ENCODE results near the gene FTL.

DNA sequence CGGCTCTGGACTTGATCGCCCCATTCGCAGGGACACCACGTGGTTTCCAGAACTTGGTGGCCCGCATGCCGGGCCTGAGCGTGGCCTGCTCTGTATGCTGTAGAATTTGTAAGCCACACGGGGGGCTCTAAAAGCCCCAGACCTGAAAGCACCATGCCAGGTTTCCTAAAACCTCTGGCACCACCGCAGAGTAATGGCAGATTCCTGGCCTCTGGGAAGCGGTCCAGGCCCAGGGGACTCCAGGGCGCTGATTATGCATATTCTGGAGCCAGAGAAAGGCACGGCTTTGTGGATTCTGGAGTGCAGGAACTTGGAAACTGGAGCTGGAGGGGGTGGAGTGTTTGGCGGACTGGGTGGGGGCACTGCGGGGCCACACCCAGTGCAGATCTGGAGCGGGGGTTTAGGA lies 3.7 kb downstream of the FTL start:
- TF ChIP-seq, protein P1, sequence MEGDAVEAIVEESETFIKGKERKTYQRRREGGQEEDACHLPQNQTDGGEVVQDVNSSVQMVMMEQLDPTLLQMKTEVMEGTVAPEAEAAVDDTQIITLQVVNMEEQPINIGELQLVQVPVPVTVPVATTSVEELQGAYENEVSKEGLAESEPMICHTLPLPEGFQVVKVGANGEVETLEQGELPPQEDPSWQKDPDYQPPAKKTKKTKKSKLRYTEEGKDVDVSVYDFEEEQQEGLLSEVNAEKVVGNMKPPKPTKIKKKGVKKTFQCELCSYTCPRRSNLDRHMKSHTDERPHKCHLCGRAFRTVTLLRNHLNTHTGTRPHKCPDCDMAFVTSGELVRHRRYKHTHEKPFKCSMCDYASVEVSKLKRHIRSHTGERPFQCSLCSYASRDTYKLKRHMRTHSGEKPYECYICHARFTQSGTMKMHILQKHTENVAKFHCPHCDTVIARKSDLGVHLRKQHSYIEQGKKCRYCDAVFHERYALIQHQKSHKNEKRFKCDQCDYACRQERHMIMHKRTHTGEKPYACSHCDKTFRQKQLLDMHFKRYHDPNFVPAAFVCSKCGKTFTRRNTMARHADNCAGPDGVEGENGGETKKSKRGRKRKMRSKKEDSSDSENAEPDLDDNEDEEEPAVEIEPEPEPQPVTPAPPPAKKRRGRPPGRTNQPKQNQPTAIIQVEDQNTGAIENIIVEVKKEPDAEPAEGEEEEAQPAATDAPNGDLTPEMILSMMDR (IDR thresholded peaks at IDR 0.05): no peak
- TF ChIP-seq POLR2A (IDR thresholded peaks at IDR 0.05): no peak

Measured in testis (tissue), 2 donors.